Measurements from ENCODE around the gene NSRP1. TPM values are rescaled to one million over a fixed set of nuclear protein-coding genes. Genes with fewer than 3 reads are reported as not detected.

NSRP1 gene
- total RNA-seq, 1 donor from 2014 or later, result 20.2 TPM

DNA sequence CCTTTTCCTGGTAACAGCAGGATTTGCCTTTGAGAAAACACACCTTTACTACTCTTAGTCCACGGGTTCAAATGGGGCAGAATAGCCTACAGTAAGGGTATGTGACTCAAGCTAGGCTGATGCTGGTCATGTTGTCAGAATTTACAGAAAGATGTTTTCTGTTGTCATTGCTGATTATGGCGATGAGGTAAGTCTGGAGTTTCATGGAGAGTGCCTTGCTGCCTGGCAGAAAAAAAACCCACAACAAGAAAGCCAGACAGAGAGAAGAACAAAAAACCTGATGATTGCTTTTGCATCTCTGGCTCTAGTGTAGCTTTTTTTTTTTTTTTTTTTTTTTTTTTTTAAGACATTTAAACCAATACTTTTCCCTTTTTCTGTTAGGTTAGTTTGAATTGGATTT lies 71.0 kb downstream of the NSRP1 start:
- TF ChIP-seq CTCF (IDR thresholded peaks at IDR 0.05; ENCODE audit: unreplicated experiment), result no peak
- Mint-ChIP-seq H3K4me3 (ENCODE audit: unreplicated experiment) (no peak overlapping the region), H3K36me3 (ENCODE audit: low read depth, unreplicated experiment) (peaks cover 13% of the 10 kb centered on the region), H3K9me3 (ENCODE audit: unreplicated experiment) (no peaks in the 10 kb centered on the region), H3K27me3 (ENCODE audit: unreplicated experiment) (peaks cover 1% of the 10 kb centered on the region), H3K4me1 (ENCODE audit: unreplicated experiment) (no peaks in the 10 kb centered on the region), H3K27ac (ENCODE audit: unreplicated experiment) (no peak overlapping the region)
- DNase-seq (ENCODE audit: low spot score), result no peak

DNA sequence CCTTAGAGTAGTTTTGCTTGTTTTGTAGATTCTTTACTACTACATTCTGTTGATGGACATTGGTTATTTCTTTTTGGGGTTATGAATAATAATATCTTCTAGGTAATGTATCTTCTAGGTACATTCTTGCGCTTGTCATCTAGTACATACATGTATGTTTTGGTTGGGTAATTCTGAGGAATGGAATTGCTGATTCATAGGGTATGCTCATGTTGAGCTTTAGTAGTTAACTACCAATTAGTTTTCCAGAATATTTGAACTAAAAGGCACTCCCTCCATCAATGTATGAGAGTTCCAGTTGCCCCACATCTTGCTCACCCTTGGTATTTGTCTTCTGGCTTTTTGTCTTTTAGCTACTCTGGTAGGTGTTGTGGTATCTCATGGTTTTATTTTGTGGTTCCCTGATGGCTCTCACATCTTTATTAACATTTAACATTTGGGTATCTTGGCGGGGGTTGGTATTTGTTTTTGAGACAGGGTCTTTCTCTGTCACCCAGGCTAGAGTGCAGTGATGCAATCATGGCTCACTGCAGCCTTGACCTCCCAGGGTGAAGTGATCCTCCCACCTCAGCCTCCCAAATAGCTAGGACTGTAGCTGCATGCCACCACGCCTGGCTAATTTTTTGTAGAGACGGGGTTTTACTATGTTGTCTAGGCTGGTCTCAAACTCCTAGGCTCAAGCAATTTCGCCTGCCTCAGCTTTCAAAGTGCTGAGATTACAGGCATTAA lies 71.8 kb downstream of the NSRP1 start:
- H3K9me3 Mint-ChIP-seq (ENCODE audit: unreplicated experiment), result no peaks in the 10 kb centered on the region
- H3K36me3 Mint-ChIP-seq (ENCODE audit: low read depth, unreplicated experiment), result peaks cover 13% of the 10 kb centered on the region
- no peak overlapping the region for H3K27ac Mint-ChIP-seq (ENCODE audit: unreplicated experiment)
- no peaks in the 10 kb centered on the region for H3K4me1 Mint-ChIP-seq (ENCODE audit: unreplicated experiment)
- TF ChIP-seq CTCF (IDR thresholded peaks at IDR 0.05; ENCODE audit: unreplicated experiment), result no peak
- no peak overlapping the region for H3K4me3 Mint-ChIP-seq (ENCODE audit: unreplicated experiment)
- no peak for DNase-seq (ENCODE audit: low spot score)
- H3K27me3 Mint-ChIP-seq (ENCODE audit: unreplicated experiment), result peaks cover 1% of the 10 kb centered on the region

GRCh38 chr17:30191072-30191471 lies 74.5 kb downstream of the NSRP1 start:
- Mint-ChIP-seq H3K27me3 (ENCODE audit: unreplicated experiment) (peaks cover 1% of the 10 kb centered on the region), H3K36me3 (ENCODE audit: low read depth, unreplicated experiment) (no peaks in the 10 kb centered on the region), H3K4me1 (ENCODE audit: unreplicated experiment) (no peaks in the 10 kb centered on the region), H3K4me3 (ENCODE audit: unreplicated experiment) (no peak overlapping the region), H3K27ac (ENCODE audit: unreplicated experiment) (no peak overlapping the region), H3K9me3 (ENCODE audit: unreplicated experiment) (no peaks in the 10 kb centered on the region)
- TF ChIP-seq CTCF (IDR thresholded peaks at IDR 0.05; ENCODE audit: unreplicated experiment), result no peak
- DNase-seq (ENCODE audit: low spot score), result no peak

DNA sequence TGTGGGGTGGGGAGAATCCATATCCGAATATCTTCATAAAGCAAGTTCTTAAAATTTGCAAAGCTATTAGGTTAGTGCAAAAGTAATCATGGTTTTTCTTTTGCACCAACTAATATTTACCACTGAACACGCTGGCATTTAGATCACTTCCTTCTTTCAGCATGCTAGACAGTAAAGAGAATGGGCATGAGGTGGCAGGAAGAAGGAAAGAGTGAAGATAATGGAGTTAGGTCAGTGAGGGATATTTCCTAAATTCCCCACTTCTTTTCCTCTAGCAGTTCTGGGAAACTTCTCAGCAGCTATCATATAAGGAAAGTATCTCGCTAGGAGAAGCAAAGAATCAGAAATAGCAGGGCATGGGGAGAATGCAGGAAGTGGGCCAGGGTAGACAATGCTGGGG lies 79.9 kb downstream of the NSRP1 start:
- no peak overlapping the region for H3K4me3 Mint-ChIP-seq (ENCODE audit: unreplicated experiment)
- peaks cover 7% of the 10 kb centered on the region for H3K4me1 Mint-ChIP-seq (ENCODE audit: unreplicated experiment)
- no peaks in the 10 kb centered on the region for H3K36me3 Mint-ChIP-seq (ENCODE audit: low read depth, unreplicated experiment)
- H3K9me3 Mint-ChIP-seq (ENCODE audit: unreplicated experiment), result no peaks in the 10 kb centered on the region
- no peak for TF ChIP-seq CTCF (IDR thresholded peaks at IDR 0.05; ENCODE audit: unreplicated experiment)
- DNase-seq (ENCODE audit: low spot score), result no peak
- H3K27ac Mint-ChIP-seq (ENCODE audit: unreplicated experiment), result peak overlapping the region; percentile 92
- peaks cover 1% of the 10 kb centered on the region for H3K27me3 Mint-ChIP-seq (ENCODE audit: unreplicated experiment)

GRCh38 chr17:30197416-30197815 lies 80.8 kb downstream of the NSRP1 start:
- Mint-ChIP-seq H3K4me3 (ENCODE audit: unreplicated experiment) (no peak overlapping the region), H3K36me3 (ENCODE audit: low read depth, unreplicated experiment) (no peaks in the 10 kb centered on the region), H3K27me3 (ENCODE audit: unreplicated experiment) (peaks cover 1% of the 10 kb centered on the region), H3K4me1 (ENCODE audit: unreplicated experiment) (peaks cover 7% of the 10 kb centered on the region), H3K27ac (ENCODE audit: unreplicated experiment) (peak overlapping the region; percentile 92), H3K9me3 (ENCODE audit: unreplicated experiment) (no peaks in the 10 kb centered on the region)
- no peak for TF ChIP-seq CTCF (IDR thresholded peaks at IDR 0.05; ENCODE audit: unreplicated experiment)
- DNase-seq (ENCODE audit: low spot score), result no peak
